Neural progenitor cell (in vitro differentiated cells): ENCODE data around the gene PCARE. TPM values are rescaled to one million over a fixed set of nuclear protein-coding genes. Genes with fewer than 3 reads are reported as not detected.

ENCODE experiments used
- DNase-seq: peaks from one replicate; pipeline ENCODE4 v3.0.0-alpha.2; 2016; ENCODE audit warnings: low spot score
- H2AFZ ChIP-seq: fragments of 200-600 bp; sonication (generic); replicated peaks from 2 replicates; pipeline ENCODE4 v1.6.1; 2016; ENCODE audit warnings: antibody characterized with exemption
- H3F3A ChIP-seq: fragments of 200-600 bp; sonication (generic); 2 replicates; pipeline ENCODE4 v1.6.1; 2016; ENCODE audit warnings: antibody characterized with exemption, low read depth
- H3K27ac ChIP-seq: fragments of 200-600 bp; sonication (generic); 2 replicates; pipeline ENCODE4 v1.5.1; 2016; ENCODE audit warnings: mild to moderate bottlenecking
- H3K27me3 ChIP-seq: fragments of 200-600 bp; sonication (generic); 2 replicates; pipeline ENCODE4 v1.6.1; 2016; ENCODE audit warnings: mild to moderate bottlenecking, moderate library complexity
- H3K36me3 ChIP-seq: fragments of 200-600 bp; sonication (generic); 2 replicates; pipeline ENCODE4 v1.5.1; 2016
- H3K4me1 ChIP-seq: fragments of 200-600 bp; sonication (generic); 2 replicates; pipeline ENCODE4 v1.6.1; 2016; ENCODE audit warnings: mixed run types
- H3K4me2 ChIP-seq: fragments of 200-600 bp; sonication (generic); 2 replicates; pipeline ENCODE4 v1.6.1; 2016
- H3K4me3 ChIP-seq: fragments of 200-600 bp; sonication (generic); 2 replicates; pipeline ENCODE4 v1.5.1; 2016
- H3K79me2 ChIP-seq: fragments of 200-600 bp; sonication (generic); 2 replicates; pipeline ENCODE4 v1.6.1; 2016; ENCODE audit warnings: low read depth
- H3K9ac ChIP-seq: fragments of 200-600 bp; sonication (generic); 2 replicates; pipeline ENCODE4 v1.6.1; 2016
- H3K9me3 ChIP-seq: fragments of 200-600 bp; sonication (generic); 2 replicates; pipeline ENCODE4 v1.5.1; 2016; ENCODE audit warnings: low read depth
- H4K20me1 ChIP-seq: fragments of 200-600 bp; sonication (generic); 2 replicates; pipeline ENCODE4 v1.6.1; 2016; ENCODE audit warnings: low read depth
- H3K27ac Mint-ChIP-seq: 3 replicates; pipeline ENCODE4 v1.8.0; 2021; ENCODE audit warnings: mixed read lengths
- H3K27me3 Mint-ChIP-seq: 2 replicates; pipeline ENCODE4 v1.8.0; 2022; ENCODE audit warnings: low read depth, mild to moderate bottlenecking, inconsistent platforms, moderate library complexity, mixed read lengths; ENCODE audit not compliant: insufficient read depth
- H3K36me3 Mint-ChIP-seq: 3 replicates; pipeline ENCODE4 v1.8.0; 2021; ENCODE audit warnings: mixed read lengths
- H3K4me1 Mint-ChIP-seq: 3 replicates; pipeline ENCODE4 v1.8.0; 2021; ENCODE audit warnings: mixed read lengths
- H3K4me3 Mint-ChIP-seq: 3 replicates; pipeline ENCODE4 v1.8.0; 2021; ENCODE audit warnings: mild to moderate bottlenecking, moderate library complexity, mixed read lengths
- H3K9me3 Mint-ChIP-seq: 3 replicates; pipeline ENCODE4 v1.8.0; 2020; ENCODE audit warnings: mixed read lengths
- CTCF ChIP-seq: fragments of 200-600 bp; sonication (generic); IDR thresholded peaks from 2 replicates; pipeline ENCODE4 v1.5.1; 2017; ENCODE audit warnings: antibody characterized with exemption, mild to moderate bottlenecking
- EZH2 ChIP-seq: fragments of 200-600 bp; sonication (generic); IDR thresholded peaks from 2 replicates; pipeline ENCODE4 v1.6.1; 2017; ENCODE audit warnings: antibody characterized with exemption, mild to moderate bottlenecking, moderate library complexity
- EZH2phosphoT487 ChIP-seq: fragments of 200-600 bp; sonication (generic); IDR thresholded peaks from 2 replicates; pipeline ENCODE4 v1.6.1; 2017; ENCODE audit warnings: antibody characterized with exemption
- total RNA-seq: library from RNA; depleted of rRNA; stranded (reverse); fragments of >200 nt; gene quantifications from 2 replicates; pipeline ENCODE4 v1.2.3, GENCODE V29; 2015; ENCODE audit warnings: low replicate concordance

The PCARE gene
- total RNA-seq, 1 donor from 2014 or later = not detected

GRCh38 chr2:29070526-29070925 lies 3.8 kb downstream of the PCARE start:
- Histone ChIP-seq H3K4me1 (peaks cover 27% of the 10 kb centered on the region), H3K9ac (no peak overlapping the region), H3K27ac (no peak overlapping the region), H3K9me3 (no peaks in the 10 kb centered on the region), H3F3A (peaks cover 3% of the 10 kb centered on the region), H3K36me3 (no peaks in the 10 kb centered on the region), H4K20me1 (no peaks in the 10 kb centered on the region), H3K4me2 (no peak overlapping the region), H3K4me3 (no peak overlapping the region), H3K27me3 (no peaks in the 10 kb centered on the region), H3K79me2 (no peaks in the 10 kb centered on the region), H2AFZ (no peak overlapping the region)
- H3K36me3 Mint-ChIP-seq = no peaks in the 10 kb centered on the region
- no peak for DNase-seq
- peaks cover 8% of the 10 kb centered on the region for H3K27me3 Mint-ChIP-seq
- H3K9me3 Mint-ChIP-seq = no peaks in the 10 kb centered on the region
- peak overlapping the region; percentile 90 for H3K27ac Mint-ChIP-seq
- TF ChIP-seq EZH2 = no peak
- H3K4me1 Mint-ChIP-seq = peaks cover 45% of the 10 kb centered on the region
- H3K4me3 Mint-ChIP-seq = no peak overlapping the region

- peaks cover 30% of the 10 kb centered on the region for H3K4me1 ChIP-seq
- Mint-ChIP-seq H3K27me3 (peaks cover 12% of the 10 kb centered on the region), H3K36me3 (no peaks in the 10 kb centered on the region)
Observed at GRCh38 chr2:29068513-29068912, 5.8 kb downstream of the PCARE start.

GRCh38 chr2:29066997-29067605 lies 7.2 kb downstream of the PCARE start:
- no peak overlapping the region for H3K9ac ChIP-seq
- no peaks in the 10 kb centered on the region for H3K36me3 Mint-ChIP-seq
- no peaks in the 10 kb centered on the region for H3K36me3 ChIP-seq
- H3K9me3 Mint-ChIP-seq = no peaks in the 10 kb centered on the region
- no peaks in the 10 kb centered on the region for H3K79me2 ChIP-seq
- no peak overlapping the region for H3K4me3 ChIP-seq
- H3F3A ChIP-seq = peaks cover 26% of the 10 kb centered on the region
- no peak for DNase-seq
- H4K20me1 ChIP-seq = peaks cover 6% of the 10 kb centered on the region
- no peak overlapping the region for H3K4me3 Mint-ChIP-seq
- no peaks in the 10 kb centered on the region for H3K9me3 ChIP-seq
- no peak overlapping the region for H2AFZ ChIP-seq
- H3K4me2 ChIP-seq = no peak overlapping the region
- no peak overlapping the region for H3K27ac ChIP-seq
- TF ChIP-seq EZH2phosphoT487 = no peak
- no peak for TF ChIP-seq CTCF
- TF ChIP-seq EZH2 = no peak
- peaks cover 46% of the 10 kb centered on the region for H3K4me1 Mint-ChIP-seq
- H3K27ac Mint-ChIP-seq = no peak overlapping the region
- H3K4me1 ChIP-seq = peaks cover 35% of the 10 kb centered on the region
- no peaks in the 10 kb centered on the region for H3K27me3 ChIP-seq
- H3K27me3 Mint-ChIP-seq = peaks cover 11% of the 10 kb centered on the region

More at GRCh38 chr2:29068513-29068912, 5.8 kb downstream of the PCARE start:
- DNase-seq = no peak
- no peak overlapping the region for H3K27ac ChIP-seq
- TF ChIP-seq EZH2 (no peak), EZH2phosphoT487 (no peak), CTCF (no peak)
- H3K4me2 ChIP-seq = no peak overlapping the region
- H2AFZ ChIP-seq = no peak overlapping the region
- H3K9me3 ChIP-seq = no peaks in the 10 kb centered on the region
- Mint-ChIP-seq H3K9me3 (no peaks in the 10 kb centered on the region), H3K4me3 (no peak overlapping the region), H3K27ac (no peak overlapping the region), H3K4me1 (peaks cover 44% of the 10 kb centered on the region)
- H3K36me3 ChIP-seq = no peaks in the 10 kb centered on the region
- H3K79me2 ChIP-seq = no peaks in the 10 kb centered on the region
- peaks cover 23% of the 10 kb centered on the region for H3F3A ChIP-seq
- no peaks in the 10 kb centered on the region for H3K27me3 ChIP-seq
- H3K9ac ChIP-seq = no peak overlapping the region
- peaks cover 4% of the 10 kb centered on the region for H4K20me1 ChIP-seq
- no peak overlapping the region for H3K4me3 ChIP-seq

- H3K27ac ChIP-seq = no peak overlapping the region
Observed at GRCh38 chr2:29066271-29066860, 8.0 kb downstream of the PCARE start.

More at GRCh38 chr2:29066271-29066860, 8.0 kb downstream of the PCARE start:
- Histone ChIP-seq H3K36me3 (no peaks in the 10 kb centered on the region), H3K79me2 (no peaks in the 10 kb centered on the region), H3K4me3 (no peak overlapping the region), H3K27me3 (no peaks in the 10 kb centered on the region), H3K9me3 (no peaks in the 10 kb centered on the region), H3K4me1 (peaks cover 36% of the 10 kb centered on the region), H3K4me2 (no peak overlapping the region), H2AFZ (no peak overlapping the region), H3F3A (peaks cover 26% of the 10 kb centered on the region), H4K20me1 (peaks cover 6% of the 10 kb centered on the region), H3K9ac (no peak overlapping the region)
- H3K4me3 Mint-ChIP-seq = no peak overlapping the region
- no peak for TF ChIP-seq EZH2phosphoT487
- TF ChIP-seq EZH2 = no peak
- no peak for TF ChIP-seq CTCF
- H3K27ac Mint-ChIP-seq = peak overlapping the region; percentile 96
- no peaks in the 10 kb centered on the region for H3K36me3 Mint-ChIP-seq
- peaks cover 47% of the 10 kb centered on the region for H3K4me1 Mint-ChIP-seq
- H3K27me3 Mint-ChIP-seq = peaks cover 11% of the 10 kb centered on the region
- no peak for DNase-seq
- no peaks in the 10 kb centered on the region for H3K9me3 Mint-ChIP-seq
